Osteoblast (primary cell): ENCODE data around the gene NOL9. TPM values are rescaled to one million over a fixed set of nuclear protein-coding genes. Genes with fewer than 3 reads are reported as not detected.
A peak's percentile ranks its signal among the peaks of the same experiment; 100 is the strongest.

Source experiments
- DNase-seq: peaks from one replicate; pipeline ENCODE4 v3.0.0; 2011; ENCODE audit warnings: low spot score, mixed read lengths; ENCODE audit not compliant: insufficient read length; ENCODE audit errors: missing footprints
- H2AFZ ChIP-seq: 2 replicates; pipeline ENCODE4 v1.6.0; 2011; ENCODE audit warnings: mild to moderate bottlenecking, low read length
- H3K27ac ChIP-seq: 2 replicates; pipeline ENCODE4 v1.5.1; 2011; ENCODE audit warnings: mild to moderate bottlenecking, low read depth, low read length, moderate library complexity
- H3K27me3 ChIP-seq: 2 replicates; pipeline ENCODE4 v1.6.0; 2012; ENCODE audit warnings: mild to moderate bottlenecking, control low read depth, inconsistent platforms, low read length, moderate library complexity; ENCODE audit not compliant: insufficient read depth
- H3K36me3 ChIP-seq: 2 replicates; pipeline ENCODE4 v1.5.1; 2011; ENCODE audit warnings: mild to moderate bottlenecking, low read length, control low read depth, moderate library complexity; ENCODE audit not compliant: insufficient read depth
- H3K4me1 ChIP-seq: 2 replicates; pipeline ENCODE4 v1.5.1; 2011; ENCODE audit warnings: mild to moderate bottlenecking, low read length, control low read depth, moderate library complexity; ENCODE audit not compliant: insufficient read depth
- H3K4me2 ChIP-seq: 2 replicates; pipeline ENCODE4 v1.6.0; 2011; ENCODE audit warnings: mild to moderate bottlenecking, low read length; ENCODE audit not compliant: insufficient read depth
- H3K4me3 ChIP-seq: fragments of 200-600 bp; sonication (generic); 3 replicates; pipeline ENCODE4 v1.5.1; 2012; ENCODE audit warnings: mild to moderate bottlenecking, low read length, inconsistent platforms; ENCODE audit not compliant: insufficient read depth
- H3K79me2 ChIP-seq: 2 replicates; pipeline ENCODE4 v1.6.0; 2012; ENCODE audit warnings: mild to moderate bottlenecking, low read length, control low read depth, inconsistent platforms; ENCODE audit not compliant: insufficient read depth
- H3K9me3 ChIP-seq: 2 replicates; pipeline ENCODE4 v1.5.1; 2011; ENCODE audit warnings: low read depth, low read length, control low read depth
- H4K20me1 ChIP-seq: 2 replicates; pipeline ENCODE4 v1.6.0; 2012; ENCODE audit warnings: mild to moderate bottlenecking, low read length, control low read depth; ENCODE audit not compliant: insufficient read depth
- total RNA-seq: library from RNA; depleted of rRNA; stranded (reverse); fragments of >200 nt; gene quantifications from 2 replicates; pipeline ENCODE4 v1.2.3, GENCODE V29; 2012
- TF ChIP-seq, protein P1 (sequence below): IDR thresholded peaks from 2 replicates; pipeline ENCODE4 v1.5.1; 2011; ENCODE audit warnings: mild to moderate bottlenecking, low read depth, low read length, moderate library complexity; ENCODE audit errors: extremely low read depth

Gene NOL9
- total RNA-seq, 1 donor = 31.1 TPM

DNA sequence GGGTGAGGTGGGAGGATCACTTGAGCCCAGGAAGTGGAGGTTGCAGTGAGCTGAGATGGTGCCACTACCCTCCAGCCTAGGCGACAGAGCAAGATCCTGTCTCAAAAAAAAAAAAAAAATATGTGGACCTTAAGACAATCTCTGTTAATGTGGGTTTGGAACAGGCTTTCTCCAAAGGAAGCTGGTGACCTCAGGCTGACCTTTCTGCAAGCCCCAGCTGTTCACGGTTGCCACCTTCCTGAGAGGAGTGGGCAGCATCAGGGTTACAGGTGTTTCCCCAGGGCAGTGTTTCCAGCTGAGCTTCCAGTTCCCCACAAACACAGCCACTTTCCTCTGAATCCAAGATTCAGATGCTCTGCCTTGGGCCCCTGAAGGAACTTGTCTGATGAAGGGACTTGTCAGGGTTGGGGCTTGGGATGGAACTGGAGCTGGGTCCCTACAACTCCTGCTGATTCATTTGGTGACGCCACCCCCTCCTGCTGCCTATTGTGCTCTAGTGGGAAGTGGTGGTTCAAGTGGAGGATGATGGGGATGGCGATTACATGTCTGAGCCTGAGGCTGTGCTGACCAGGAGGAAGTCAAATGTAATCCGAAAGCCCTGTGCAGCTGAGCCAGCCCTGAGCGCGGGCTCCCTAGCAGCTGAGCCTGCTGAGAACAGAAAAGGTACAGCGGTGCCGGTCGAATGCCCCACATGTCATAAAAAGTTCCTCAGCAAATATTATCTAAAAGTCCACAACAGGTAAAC, 27.4 kb upstream of the NOL9 start:
- Histone ChIP-seq H3K27ac (peak overlapping the region; percentile 88), H3K27me3 (no peaks in the 10 kb centered on the region)
- DNase-seq = peak; percentile 79

DNA sequence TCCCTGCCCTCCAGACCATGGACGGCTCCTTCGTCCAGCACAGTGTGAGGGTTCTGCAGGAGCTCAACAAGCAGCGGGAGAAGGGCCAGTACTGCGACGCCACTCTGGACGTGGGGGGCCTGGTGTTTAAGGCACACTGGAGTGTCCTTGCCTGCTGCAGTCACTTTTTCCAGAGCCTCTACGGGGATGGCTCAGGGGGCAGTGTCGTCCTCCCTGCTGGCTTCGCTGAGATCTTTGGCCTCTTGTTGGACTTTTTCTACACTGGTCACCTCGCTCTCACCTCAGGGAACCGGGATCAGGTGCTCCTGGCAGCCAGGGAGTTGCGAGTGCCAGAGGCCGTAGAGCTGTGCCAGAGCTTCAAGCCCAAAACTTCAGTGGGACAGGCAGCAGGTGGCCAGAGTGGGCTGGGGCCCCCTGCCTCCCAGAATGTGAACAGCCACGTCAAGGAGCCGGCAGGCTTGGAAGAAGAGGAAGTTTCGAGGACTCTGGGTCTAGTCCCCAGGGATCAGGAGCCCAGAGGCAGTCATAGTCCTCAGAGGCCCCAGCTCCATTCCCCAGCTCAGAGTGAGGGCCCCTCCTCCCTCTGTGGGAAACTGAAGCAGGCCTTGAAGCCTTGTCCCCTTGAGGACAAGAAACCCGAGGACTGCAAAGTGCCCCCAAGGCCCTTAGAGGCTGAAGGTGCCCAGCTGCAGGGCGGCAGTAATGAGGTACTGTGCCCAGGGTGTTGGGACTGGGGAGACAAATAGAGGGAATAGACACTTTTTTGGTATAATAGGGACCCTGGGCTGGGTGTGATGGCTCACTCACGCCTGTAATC, 26.5 kb upstream of the NOL9 start:
- TF ChIP-seq, protein P1, sequence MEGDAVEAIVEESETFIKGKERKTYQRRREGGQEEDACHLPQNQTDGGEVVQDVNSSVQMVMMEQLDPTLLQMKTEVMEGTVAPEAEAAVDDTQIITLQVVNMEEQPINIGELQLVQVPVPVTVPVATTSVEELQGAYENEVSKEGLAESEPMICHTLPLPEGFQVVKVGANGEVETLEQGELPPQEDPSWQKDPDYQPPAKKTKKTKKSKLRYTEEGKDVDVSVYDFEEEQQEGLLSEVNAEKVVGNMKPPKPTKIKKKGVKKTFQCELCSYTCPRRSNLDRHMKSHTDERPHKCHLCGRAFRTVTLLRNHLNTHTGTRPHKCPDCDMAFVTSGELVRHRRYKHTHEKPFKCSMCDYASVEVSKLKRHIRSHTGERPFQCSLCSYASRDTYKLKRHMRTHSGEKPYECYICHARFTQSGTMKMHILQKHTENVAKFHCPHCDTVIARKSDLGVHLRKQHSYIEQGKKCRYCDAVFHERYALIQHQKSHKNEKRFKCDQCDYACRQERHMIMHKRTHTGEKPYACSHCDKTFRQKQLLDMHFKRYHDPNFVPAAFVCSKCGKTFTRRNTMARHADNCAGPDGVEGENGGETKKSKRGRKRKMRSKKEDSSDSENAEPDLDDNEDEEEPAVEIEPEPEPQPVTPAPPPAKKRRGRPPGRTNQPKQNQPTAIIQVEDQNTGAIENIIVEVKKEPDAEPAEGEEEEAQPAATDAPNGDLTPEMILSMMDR = peak; percentile 18
- Histone ChIP-seq H4K20me1 (peaks cover 22% of the 10 kb centered on the region), H3K4me2 (peak overlapping the region; percentile 88), H3K4me3 (peak overlapping the region; percentile 96), H2AFZ (no peak overlapping the region), H3K27ac (peak overlapping the region; percentile 88), H3K27me3 (no peaks in the 10 kb centered on the region), H3K79me2 (peaks cover 30% of the 10 kb centered on the region), H3K4me1 (peaks cover 31% of the 10 kb centered on the region), H3K36me3 (no peaks in the 10 kb centered on the region), H3K9me3 (no peaks in the 10 kb centered on the region)
- peak; percentile 85 for DNase-seq

More for the DNA sequence above, 27.4 kb upstream of the NOL9 start:
- Histone ChIP-seq H3K36me3 (no peaks in the 10 kb centered on the region), H3K4me3 (peak overlapping the region; percentile 4), H4K20me1 (peaks cover 22% of the 10 kb centered on the region), H3K79me2 (peaks cover 30% of the 10 kb centered on the region), H2AFZ (no peak overlapping the region), H3K4me2 (peak overlapping the region; percentile 88), H3K9me3 (no peaks in the 10 kb centered on the region), H3K4me1 (peaks cover 31% of the 10 kb centered on the region)
- TF ChIP-seq, protein P1 = no peak

DNA sequence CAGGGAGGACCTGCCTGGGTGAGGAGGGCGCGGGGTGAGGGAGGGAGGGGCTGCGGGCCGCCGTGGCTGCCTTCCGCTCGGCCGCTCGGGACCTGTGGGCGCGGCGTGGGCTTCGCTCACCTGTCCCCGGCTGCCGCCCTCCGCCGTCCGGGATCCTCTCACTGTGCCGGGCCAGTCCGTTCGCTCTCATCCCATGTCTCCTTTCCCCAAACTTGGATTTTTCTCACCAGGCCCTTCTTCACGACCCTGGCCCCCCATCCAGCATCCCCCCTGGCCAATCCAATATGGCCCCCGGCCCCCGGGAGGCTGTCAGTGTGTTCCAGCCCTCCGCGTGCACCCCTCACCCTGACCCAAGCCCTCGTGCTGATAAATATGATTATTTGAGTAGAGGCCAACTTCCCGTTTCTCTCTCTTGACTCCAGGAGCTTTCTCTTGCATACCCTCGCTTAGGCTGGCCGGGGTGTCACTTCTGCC, 25.8 kb upstream of the NOL9 start:
- H3K36me3 ChIP-seq = no peaks in the 10 kb centered on the region
- peak overlapping the region; percentile 88 for H3K4me2 ChIP-seq
- peaks cover 16% of the 10 kb centered on the region for H4K20me1 ChIP-seq
- H3K27ac ChIP-seq = peak overlapping the region; percentile 88
- H3K79me2 ChIP-seq = peaks cover 30% of the 10 kb centered on the region
- TF ChIP-seq, protein P1 = no peak
- peak overlapping the region; percentile 96 for H3K4me3 ChIP-seq
- no peaks in the 10 kb centered on the region for H3K27me3 ChIP-seq
- peaks cover 31% of the 10 kb centered on the region for H3K4me1 ChIP-seq
- DNase-seq = no peak
- peak overlapping the region; percentile 65 for H2AFZ ChIP-seq
- H3K9me3 ChIP-seq = no peaks in the 10 kb centered on the region
